ENCODE results near the gene SLC16A3. TPM values are rescaled to one million over a fixed set of nuclear protein-coding genes. Genes with fewer than 3 reads are reported as not detected.

The SLC16A3 gene
- total and polyA plus RNA-seq, 2 donors from 2014 or later = 28.8 to 85.7 TPM

DNA sequence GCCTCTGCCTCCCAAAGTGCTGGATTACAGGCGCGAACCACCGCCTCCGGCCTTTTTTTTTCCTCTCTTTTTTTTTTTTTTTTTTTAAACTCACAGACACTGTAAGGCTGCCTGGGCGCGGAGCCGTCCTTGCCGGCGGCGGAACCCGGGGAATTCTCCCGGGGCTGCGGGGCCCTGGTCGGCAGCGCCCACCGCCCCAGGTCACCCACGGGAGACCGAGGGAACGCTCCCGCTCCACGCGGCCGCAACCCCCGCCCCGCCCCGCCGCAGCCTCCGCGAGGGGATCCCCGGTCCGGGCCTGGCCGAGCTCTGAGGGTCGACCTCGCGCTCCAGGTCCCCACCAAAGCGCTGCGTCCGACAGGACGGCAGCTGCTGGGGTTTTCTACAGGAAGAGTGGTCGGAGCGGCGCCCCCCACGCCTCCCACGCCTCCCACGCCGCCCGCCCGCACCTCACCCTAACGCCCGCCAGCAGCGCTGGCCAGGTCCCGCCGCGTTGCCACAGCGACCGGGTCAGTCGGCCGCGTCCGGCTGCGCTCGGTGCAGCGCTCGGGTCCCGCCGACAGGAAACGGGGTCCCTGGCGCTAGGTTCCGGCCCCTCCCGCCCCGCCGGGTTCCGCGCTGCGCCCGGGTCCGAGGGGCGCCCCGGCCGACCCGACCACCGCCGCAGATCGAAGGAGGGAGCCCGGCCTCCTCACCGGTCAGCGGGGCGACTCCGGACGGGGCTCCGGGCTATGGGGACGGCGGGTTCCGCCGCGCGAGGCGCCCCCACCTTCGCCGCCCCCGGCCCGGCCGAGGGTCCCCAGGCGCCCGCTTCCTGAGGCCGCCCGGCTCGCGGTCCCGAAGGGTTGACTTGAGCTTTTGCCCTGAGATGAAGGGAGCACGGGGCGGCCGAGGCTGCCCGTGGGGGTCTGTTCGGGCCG, 16.3 kb upstream of the SLC16A3 start, which contains the start of gene CCDC57:
TSS of gene CCDC57 (minus strand) at position 512 of the 920 bp plus-strand sequence. CDS start 10,898 bp downstream, outside the sequence.
- TF ChIP-seq, protein P1, sequence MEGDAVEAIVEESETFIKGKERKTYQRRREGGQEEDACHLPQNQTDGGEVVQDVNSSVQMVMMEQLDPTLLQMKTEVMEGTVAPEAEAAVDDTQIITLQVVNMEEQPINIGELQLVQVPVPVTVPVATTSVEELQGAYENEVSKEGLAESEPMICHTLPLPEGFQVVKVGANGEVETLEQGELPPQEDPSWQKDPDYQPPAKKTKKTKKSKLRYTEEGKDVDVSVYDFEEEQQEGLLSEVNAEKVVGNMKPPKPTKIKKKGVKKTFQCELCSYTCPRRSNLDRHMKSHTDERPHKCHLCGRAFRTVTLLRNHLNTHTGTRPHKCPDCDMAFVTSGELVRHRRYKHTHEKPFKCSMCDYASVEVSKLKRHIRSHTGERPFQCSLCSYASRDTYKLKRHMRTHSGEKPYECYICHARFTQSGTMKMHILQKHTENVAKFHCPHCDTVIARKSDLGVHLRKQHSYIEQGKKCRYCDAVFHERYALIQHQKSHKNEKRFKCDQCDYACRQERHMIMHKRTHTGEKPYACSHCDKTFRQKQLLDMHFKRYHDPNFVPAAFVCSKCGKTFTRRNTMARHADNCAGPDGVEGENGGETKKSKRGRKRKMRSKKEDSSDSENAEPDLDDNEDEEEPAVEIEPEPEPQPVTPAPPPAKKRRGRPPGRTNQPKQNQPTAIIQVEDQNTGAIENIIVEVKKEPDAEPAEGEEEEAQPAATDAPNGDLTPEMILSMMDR (IDR thresholded peaks at IDR 0.05; ENCODE audit: borderline replicate concordance, extremely low read depth, insufficient read depth) = no peak
- Histone ChIP-seq H3K4me1 (ENCODE audit: control insufficient read depth in 2 of 3, insufficient read depth in 2 of 3, low read depth in 1 of 3, low read length in 3 of 3) (peaks cover 0 to 31% (median 5%) of the 10 kb centered on the region in 3 donors), H3K9ac (ENCODE audit: low read length in 3 of 3) (peak within 1 kb of the TSS in 2 of 3 donors; percentile 32 to 77), H3K9me3 (ENCODE audit: control insufficient read depth in 2 of 3, insufficient read depth in 1 of 3, low read length in 3 of 3) (no peaks in the 10 kb centered on the region), H3K27ac (ENCODE audit: low read depth in 2 of 2, low read length in 2 of 2) (peak within 1 kb of the TSS; percentile 51 to 53), H3K27me3 (ENCODE audit: control insufficient read depth, insufficient read depth, low read length) (no peaks in the 10 kb centered on the region), H3K4me3 (ENCODE audit: low read length in 3 of 3) (peak within 1 kb of the TSS; percentile 53 to 70 (median 68)), H3K36me3 (ENCODE audit: control insufficient read depth in 2 of 3, insufficient read depth in 3 of 3, low read length in 3 of 3) (no peaks in the 10 kb centered on the region)
- intact Hi-C loops (cut with DNase I) = no loop called here
- FAIRE-seq (no peak), DNase-seq (peak; percentile 88 to 95 (median 92))

DNA sequence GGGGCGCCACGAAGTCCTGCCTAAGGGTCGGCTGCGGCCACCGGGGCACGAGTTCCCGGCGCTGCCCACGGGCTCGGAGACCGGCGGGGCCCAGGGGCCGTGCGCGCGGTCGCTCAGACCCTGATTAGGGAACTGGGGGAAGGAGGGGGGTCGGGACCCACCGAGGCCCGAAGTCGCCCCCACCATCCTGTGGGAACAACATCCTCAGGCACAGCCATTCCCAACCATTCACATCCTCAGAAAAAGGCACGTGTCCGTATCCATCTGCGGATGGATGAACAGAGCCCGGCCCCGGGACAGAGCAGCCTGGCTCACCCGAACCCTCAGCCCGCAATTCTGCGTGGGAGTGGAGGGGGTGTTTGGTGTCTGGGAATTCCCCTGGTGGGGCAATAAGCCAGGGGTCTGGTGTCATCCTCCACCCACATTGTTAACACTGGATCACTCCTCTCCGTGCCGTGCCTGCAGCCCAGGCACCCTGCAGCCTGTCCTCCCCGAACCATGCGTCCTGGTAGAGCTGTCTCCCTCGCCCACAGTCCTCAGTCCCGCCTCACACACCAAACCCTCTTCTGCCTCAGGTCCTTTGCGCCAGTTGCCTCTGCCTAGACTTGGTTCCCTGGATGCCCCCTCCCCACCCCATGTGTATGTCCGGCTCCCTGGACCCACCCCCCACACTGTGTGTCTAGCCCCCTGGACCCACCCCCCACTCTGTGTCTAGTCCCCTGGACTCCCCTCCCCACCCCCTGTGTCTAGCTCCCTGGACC, 15.4 kb upstream of the SLC16A3 start:
- H3K4me3 ChIP-seq (ENCODE audit: low read length in 3 of 3) = peak overlapping the region; percentile 37 to 70 (median 39)
- peak overlapping the region in 2 of 3 donors; percentile 32 to 77 for H3K9ac ChIP-seq (ENCODE audit: low read length in 3 of 3)
- H3K27me3 ChIP-seq (ENCODE audit: control insufficient read depth, insufficient read depth, low read length) = no peaks in the 10 kb centered on the region
- intact Hi-C loops (cut with DNase I) = no loop called here
- no peak for FAIRE-seq
- peak; percentile 81 to 87 (median 82) for DNase-seq
- TF ChIP-seq, protein P1 (IDR thresholded peaks at IDR 0.05; ENCODE audit: borderline replicate concordance, extremely low read depth, insufficient read depth) = no peak
- peaks cover 0 to 31% (median 5%) of the 10 kb centered on the region in 3 donors for H3K4me1 ChIP-seq (ENCODE audit: control insufficient read depth in 2 of 3, insufficient read depth in 2 of 3, low read depth in 1 of 3, low read length in 3 of 3)
- no peaks in the 10 kb centered on the region for H3K36me3 ChIP-seq (ENCODE audit: control insufficient read depth in 2 of 3, insufficient read depth in 3 of 3, low read length in 3 of 3)
- H3K27ac ChIP-seq (ENCODE audit: low read depth in 2 of 2, low read length in 2 of 2) = peak overlapping the region; percentile 51 to 53
- no peaks in the 10 kb centered on the region for H3K9me3 ChIP-seq (ENCODE audit: control insufficient read depth in 2 of 3, insufficient read depth in 1 of 3, low read length in 3 of 3)

DNA sequence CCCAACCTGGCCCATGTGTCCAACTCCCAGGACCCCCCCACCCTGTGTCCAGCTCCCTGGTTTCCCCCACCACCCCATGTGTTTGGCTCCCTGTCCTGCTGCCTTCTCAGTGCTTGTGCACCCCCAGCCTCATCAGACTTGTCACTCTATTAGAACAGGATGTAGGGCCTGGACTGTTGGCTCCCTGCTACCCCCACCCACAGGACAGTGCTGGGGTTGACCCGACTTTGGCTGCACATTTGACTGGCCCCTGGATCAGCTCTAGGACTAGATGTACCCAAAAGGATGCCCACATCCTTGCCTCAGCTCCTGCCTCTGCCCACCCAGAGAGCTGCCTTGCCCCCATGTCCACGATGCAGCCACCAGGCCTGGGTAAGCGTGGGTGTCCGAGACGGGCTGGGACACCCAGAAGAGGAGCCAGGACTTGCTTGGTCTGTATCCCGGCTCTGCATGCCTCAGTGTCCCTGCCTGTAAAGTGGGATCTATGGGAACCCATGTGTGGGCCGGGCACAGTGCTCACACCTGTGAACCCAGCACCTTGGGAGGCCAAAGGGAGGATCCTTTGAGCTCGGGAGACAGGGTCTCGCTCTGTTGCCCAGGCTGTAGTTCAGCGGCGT, 14.7 kb upstream of the SLC16A3 start:
- intact Hi-C loops (cut with DNase I) = no loop called here
- Histone ChIP-seq H3K27me3 (ENCODE audit: control insufficient read depth, insufficient read depth, low read length) (no peaks in the 10 kb centered on the region), H3K9ac (ENCODE audit: low read length in 3 of 3) (no peak overlapping the region), H3K27ac (ENCODE audit: low read depth in 2 of 2, low read length in 2 of 2) (no peak overlapping the region), H3K4me3 (ENCODE audit: low read length in 3 of 3) (no peak overlapping the region), H3K9me3 (ENCODE audit: control insufficient read depth in 2 of 3, insufficient read depth in 1 of 3, low read length in 3 of 3) (no peaks in the 10 kb centered on the region), H3K4me1 (ENCODE audit: control insufficient read depth in 2 of 3, insufficient read depth in 2 of 3, low read depth in 1 of 3, low read length in 3 of 3) (peaks cover 0 to 31% (median 5%) of the 10 kb centered on the region in 3 donors), H3K36me3 (ENCODE audit: control insufficient read depth in 2 of 3, insufficient read depth in 3 of 3, low read length in 3 of 3) (no peaks in the 10 kb centered on the region)
- DNase-seq (peak in 2 of 5 donors; percentile 48 to 70), FAIRE-seq (no peak)
- TF ChIP-seq, protein P1 (IDR thresholded peaks at IDR 0.05; ENCODE audit: borderline replicate concordance, extremely low read depth, insufficient read depth) = no peak

Data from kidney (tissue), 14 donors.